NCI-H2107 treated with DMSO at 0.1 percent for 48 hours (cell line): Measurements from ENCODE around the gene PRKCB.
"Not testable (repeated sequence)": the region's sequence is repeated elsewhere in the genome, so short reads cannot be mapped to it uniquely, and the experiment has no call there.

Experiments used
- DNase-seq: peaks from one replicate; lab custom pipeline; 2025; ENCODE audit not compliant: unreplicated experiment; lab: John Stamatoyannopoulos, UW

The PRKCB gene

GRCh38 chr16:24075931-24076716, 240.3 kb downstream of the PRKCB start:
- DNase-seq: no peak

GRCh38 chr16:24077292-24077691, 241.5 kb downstream of the PRKCB start:
- no peak for DNase-seq

- DNase-seq: no peak
Observed at GRCh38 chr16:24077966-24078365, 242.2 kb downstream of the PRKCB start.

GRCh38 chr16:24085666-24086065, 249.9 kb downstream of the PRKCB start:
- no peak for DNase-seq

GRCh38 chr16:24087891-24088410, 252.2 kb downstream of the PRKCB start:
- no peak for DNase-seq

- no peak for DNase-seq
Observed at GRCh38 chr16:24088767-24089166, 253.0 kb downstream of the PRKCB start.

GRCh38 chr16:24091125-24091524, 255.3 kb downstream of the PRKCB start:
- DNase-seq: no peak

- DNase-seq: no peak
Observed at GRCh38 chr16:24093049-24093448, 257.3 kb downstream of the PRKCB start.

- DNase-seq: no peak
Observed at GRCh38 chr16:24094660-24095059, 258.9 kb downstream of the PRKCB start.

GRCh38 chr16:24098896-24099295, 263.1 kb downstream of the PRKCB start:
- DNase-seq: no peak

- DNase-seq: no peak
Observed at GRCh38 chr16:24101431-24101830, 265.6 kb downstream of the PRKCB start.

GRCh38 chr16:24102209-24102660, 266.5 kb downstream of the PRKCB start:
- no peak for DNase-seq

GRCh38 chr16:24105471-24105870, 269.7 kb downstream of the PRKCB start:
- DNase-seq: not testable (repeated sequence)

GRCh38 chr16:24108090-24108489, 272.3 kb downstream of the PRKCB start:
- not testable (repeated sequence) for DNase-seq

- no peak for DNase-seq
Observed at GRCh38 chr16:24111724-24112302, 276.0 kb downstream of the PRKCB start.

- no peak for DNase-seq
Observed at GRCh38 chr16:24113115-24113745, 277.4 kb downstream of the PRKCB start.

GRCh38 chr16:24114876-24115275, 279.1 kb downstream of the PRKCB start:
- no peak for DNase-seq

GRCh38 chr16:24116046-24116776, 280.4 kb downstream of the PRKCB start:
- no peak for DNase-seq

GRCh38 chr16:24116989-24117388, 281.2 kb downstream of the PRKCB start:
- no peak for DNase-seq

GRCh38 chr16:24117680-24118079, 281.9 kb downstream of the PRKCB start:
- DNase-seq: no peak

GRCh38 chr16:24118126-24118821, 282.5 kb downstream of the PRKCB start:
- no peak for DNase-seq
